ENCODE results near the gene C1QTNF8.

GRCh38 chr16:1097156-1097555, 1.1 kb upstream of the C1QTNF8 start:
- TF ChIP-seq RAD21 (IDR thresholded peaks at IDR 0.05): no peak
- no peak for TF ChIP-seq CTCF (IDR thresholded peaks at IDR 0.05; ENCODE audit: low read depth, low read length, missing input control)
- TF ChIP-seq GABPA (IDR thresholded peaks at IDR 0.05 in 1 of 2, conservative IDR thresholded peaks at IDR 0.05 in 1 of 2): no peak
- no peak for TF ChIP-seq MAX (IDR thresholded peaks at IDR 0.05)

Data from liver (tissue), 3 donors.